K562 (cell line): Measurements from ENCODE around the gene HLCS. TPM values are rescaled to one million over a fixed set of nuclear protein-coding genes. Genes with fewer than 3 reads are reported as not detected.

Source experiments
- ATF3 ChIP-seq, 2 experiments: fragments of 450-650 bp in 1 of 2; sonication (generic) in 1 of 2; formaldehyde crosslinking in 1 of 2; IDR thresholded peaks in 1 of 2; conservative IDR thresholded peaks in 1 of 2; 2 replicates each; pipeline versions ENCODE4 v1.6.1 to v1.8.1; 2016 to 2023; ENCODE audit warnings: mild to moderate bottlenecking in 2 of 2, moderate library complexity in 2 of 2, inconsistent platforms in 1 of 2, missing genetic modification reagents in 1 of 2
- ATF7 ChIP-seq: fragments of 450-650 bp; IDR thresholded peaks from 2 replicates; pipeline ENCODE4 v1.7.1; 2014; ENCODE audit warnings: mild to moderate bottlenecking, moderate library complexity
- HNRNPK ChIP-seq: fragments of 200-400 bp; formaldehyde crosslinking; IDR thresholded peaks from one replicate; pipeline ENCODE4 v1.6.1; 2018; ENCODE audit warnings: mild to moderate bottlenecking, low read depth, low read length; ENCODE audit not compliant: poor library complexity, severe bottlenecking
- HNRNPUL1 ChIP-seq: fragments of 200-400 bp; formaldehyde crosslinking; IDR thresholded peaks from 2 replicates; pipeline ENCODE4 v1.6.1; 2017; ENCODE audit warnings: low read length
- JUND ChIP-seq, 2 experiments: IDR thresholded peaks; 2 replicates in 1 of 2; 3 replicates in 1 of 2; pipeline ENCODE4 v1.6.1; 2011; ENCODE audit warnings: borderline replicate concordance in 2 of 2, low read depth in 2 of 2, low read length in 2 of 2, improper control_type of control experiment in 1 of 2, missing biosample characterization in 1 of 2, missing genetic modification characterization in 1 of 2, missing genetic modification reagents in 1 of 2
- NCOA4 ChIP-seq: fragments of 450-650 bp; IDR thresholded peaks from 2 replicates; pipeline ENCODE4 v1.6.1; 2018; ENCODE audit warnings: mild to moderate bottlenecking; ENCODE audit not compliant: partially characterized antibody
- SMAD4 ChIP-seq: fragments of 250-450 bp; sonication (Bioruptor Pico); conservative IDR thresholded peaks from 2 replicates; pipeline ENCODE4 v1.8.0; 2021; ENCODE audit warnings: inconsistent platforms, mild to moderate bottlenecking, moderate library complexity
- SRF ChIP-seq, 2 experiments: fragments of 250-450, 450-650 bp in 1 of 2; sonication (Bioruptor Pico) in 1 of 2; sonication (generic) in 1 of 2; formaldehyde crosslinking; IDR thresholded peaks; 2 replicates each; pipeline versions ENCODE4 v1.5.0 to v1.5.1; 2020 to 2022; ENCODE audit warnings: mild to moderate bottlenecking in 1 of 2, missing genetic modification reagents in 1 of 2
- ZBTB40 ChIP-seq, 2 experiments: fragments of 450-650 bp in 1 of 2; sonication (generic) in 1 of 2; formaldehyde crosslinking in 1 of 2; IDR thresholded peaks; 2 replicates each; pipeline versions ENCODE4 v1.7.1 to v1.9.0; 2016 to 2022; ENCODE audit warnings: inconsistent platforms in 1 of 2, mild to moderate bottlenecking in 1 of 2, missing genetic modification reagents in 1 of 2
- polyA plus RNA-seq, 8 experiments: library from polyadenylated mRNA; depleted of rRNA in 4 of 8; stranded (reverse) in 5 of 8; unstranded in 3 of 8; fragments of >200 nt; fragmentation: Nextera tagmentation in 2 of 8; fragmentation: Illumina TruSeq in 1 of 8; extraction: Ambion mirVana in 2 of 8; extraction: Trizol in 1 of 8; gene quantifications; 2 replicates each; pipeline versions ENCODE4 v1.2.1 to v1.2.3, GENCODE V29; 2011 to 2014; ENCODE audit warnings: inconsistent platforms in 1 of 8, missing spikeins in 1 of 8
- total RNA-seq, 7 experiments: library from RNA; depleted of rRNA in 6 of 7; stranded (reverse); fragments of >200 nt in 6 of 7; fragmentation: Illumina TruSeq in 2 of 7; extraction: Trizol in 2 of 7; gene quantifications; 2 replicates each; pipeline versions ENCODE4 v1.2.1 to v1.2.3, GENCODE V29; 2011 to 2021; ENCODE audit warnings: low replicate concordance in 1 of 7

The HLCS gene
- total and polyA plus RNA-seq, 9 of the 15 experiments (the other 6 are each of a cell fraction or from before 2014, with no cell fraction given): 3.0 to 21.5 (median 17.1) TPM

GRCh38 chr21:36901575-36901974 is 64.9 kb downstream of the HLCS start (continued):
- TF ChIP-seq ATF3 (IDR thresholded peaks at IDR 0.05) (peak; percentile 70), ATF3 (CRISPR knock-in tag; conservative IDR thresholded peaks at IDR 0.05) (no peak), HNRNPUL1 (no peak), SMAD4 (CRISPR knock-in tag) (no peak), HNRNPK (no peak), ZBTB40 (IDR thresholded peaks at IDR 0.05) (no peak), ZBTB40 (CRISPR knock-in tag; IDR thresholded peaks at IDR 0.05) (no peak), ATF7 (peak; percentile 83), JUND (IDR thresholded peaks at IDR 0.05; ENCODE audit: borderline replicate concordance, low read depth, low read length) (peak; percentile 75), JUND (tag; IDR thresholded peaks at IDR 0.05; ENCODE audit: borderline replicate concordance, low read depth, low read length) (peak; percentile 67; the same call in 1 of the 3 replicates), NCOA4 (no peak), SRF (CRISPR knock-in tag; IDR thresholded peaks at IDR 0.05) (peak in 1 of 2 experiments; percentile 90; a peak in 2 of 4 replicates)
